ENCODE measurements around the gene TMEM132D.

Gene TMEM132D

DNA sequence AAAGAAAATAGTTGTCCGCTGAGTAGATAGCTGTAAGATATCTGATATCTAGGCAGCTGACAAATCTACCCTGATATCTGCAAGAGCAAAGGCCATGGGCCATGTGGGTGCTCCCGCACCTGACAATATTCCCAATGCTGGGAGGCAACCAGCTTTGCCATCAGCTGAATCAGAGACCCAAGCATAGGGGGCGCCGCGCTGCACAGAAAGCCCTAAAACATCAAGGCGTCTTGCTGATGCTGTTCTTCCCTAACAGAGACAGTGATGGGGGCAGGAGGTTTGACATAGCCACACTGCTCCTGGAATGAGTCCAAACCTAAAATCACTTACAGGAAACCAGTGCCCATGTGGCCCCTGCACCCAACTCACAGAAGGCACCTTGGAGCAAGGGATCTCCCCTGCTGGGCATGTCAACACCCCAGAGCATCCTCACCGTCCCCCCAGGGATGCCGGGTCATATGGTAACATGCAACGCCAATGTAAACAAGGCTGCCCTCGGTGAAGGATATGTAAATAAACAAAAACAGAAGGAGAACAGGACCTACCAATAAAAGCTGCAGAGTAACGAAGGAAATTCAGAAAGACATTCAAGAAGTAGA lies 199.5 kb downstream of the TMEM132D start:
- H3K9me3 ChIP-seq (ENCODE audit: control insufficient read depth in 2 of 2, low read length in 2 of 2): peaks cover 0 to 3% of the 10 kb centered on the region in 2 donors
- no peaks in the 10 kb centered on the region for H3K4me1 ChIP-seq (ENCODE audit: control insufficient read depth in 2 of 2, insufficient read depth in 2 of 2, low read length in 2 of 2)
- H3K27ac ChIP-seq (ENCODE audit: low read depth in 2 of 2, low read length in 2 of 2): no peak overlapping the region
- no peak overlapping the region for H3K4me3 ChIP-seq (ENCODE audit: low read length in 2 of 2)
- no peak overlapping the region for H3K9ac ChIP-seq (ENCODE audit: low read depth in 1 of 2, low read length in 2 of 2)
- H3K27me3 ChIP-seq (ENCODE audit: control insufficient read depth in 2 of 2, insufficient read depth in 2 of 2, low read length in 2 of 2): no peaks in the 10 kb centered on the region
- no peaks in the 10 kb centered on the region for H3K36me3 ChIP-seq (ENCODE audit: control insufficient read depth in 2 of 2, insufficient read depth in 2 of 2, low read length in 2 of 2)

DNA sequence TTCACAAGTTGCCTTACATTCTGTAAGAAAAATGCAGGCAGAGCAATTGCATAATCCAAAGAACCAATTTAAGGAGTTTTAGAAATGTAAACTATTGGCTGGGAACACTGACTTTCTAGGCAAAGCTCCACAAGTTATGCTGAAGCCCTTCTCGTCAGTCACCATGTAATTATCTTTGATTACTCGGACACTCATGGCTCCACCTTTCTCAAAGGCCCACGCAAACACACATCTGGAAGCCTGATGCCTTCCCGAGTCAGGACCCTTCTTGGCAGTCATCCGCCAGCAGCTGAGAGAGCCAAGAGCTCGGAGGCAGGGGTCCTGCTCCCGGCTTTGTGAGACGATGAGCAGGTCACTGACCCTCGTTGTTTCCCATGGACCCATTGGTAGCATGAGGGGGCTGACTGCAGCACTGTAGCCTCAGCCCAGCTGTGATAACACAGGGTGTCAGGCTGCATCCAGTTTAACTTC lies 202.2 kb downstream of the TMEM132D start:
- Histone ChIP-seq H3K9ac (ENCODE audit: low read depth in 1 of 2, low read length in 2 of 2) (no peak overlapping the region), H3K9me3 (ENCODE audit: control insufficient read depth in 2 of 2, low read length in 2 of 2) (peaks cover 0 to 3% of the 10 kb centered on the region in 2 donors), H3K27me3 (ENCODE audit: control insufficient read depth in 2 of 2, insufficient read depth in 2 of 2, low read length in 2 of 2) (no peaks in the 10 kb centered on the region), H3K4me1 (ENCODE audit: control insufficient read depth in 2 of 2, insufficient read depth in 2 of 2, low read length in 2 of 2) (no peaks in the 10 kb centered on the region), H3K27ac (ENCODE audit: low read depth in 2 of 2, low read length in 2 of 2) (no peak overlapping the region), H3K4me3 (ENCODE audit: low read length in 2 of 2) (no peak overlapping the region), H3K36me3 (ENCODE audit: control insufficient read depth in 2 of 2, insufficient read depth in 2 of 2, low read length in 2 of 2) (no peaks in the 10 kb centered on the region)

DNA sequence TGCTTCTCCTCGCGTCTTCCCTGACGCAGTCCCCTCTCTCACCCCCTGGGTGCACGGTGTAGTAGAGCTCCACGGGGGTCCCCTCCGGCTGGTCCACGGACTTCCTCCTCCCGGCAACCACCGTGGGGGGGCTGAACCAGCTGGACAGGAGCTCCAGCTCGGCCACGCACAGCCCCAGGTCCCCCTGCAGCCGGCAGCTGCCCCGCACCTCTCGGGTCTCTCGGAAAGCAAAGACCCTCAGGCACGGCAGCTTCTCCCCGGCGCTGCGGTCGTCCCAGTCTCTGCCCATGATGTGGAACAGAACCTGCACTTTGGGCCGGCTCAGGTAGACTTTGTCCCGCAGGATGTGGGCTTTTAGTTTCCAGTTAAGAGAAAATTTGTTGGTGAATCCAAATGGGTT lies 203.8 kb downstream of the TMEM132D start:
- H3K9me3 ChIP-seq (ENCODE audit: control insufficient read depth in 2 of 2, low read length in 2 of 2): peaks cover 0 to 3% of the 10 kb centered on the region in 2 donors
- no peaks in the 10 kb centered on the region for H3K4me1 ChIP-seq (ENCODE audit: control insufficient read depth in 2 of 2, insufficient read depth in 2 of 2, low read length in 2 of 2)
- no peak overlapping the region for H3K4me3 ChIP-seq (ENCODE audit: low read length in 2 of 2)
- no peak overlapping the region for H3K27ac ChIP-seq (ENCODE audit: low read depth in 2 of 2, low read length in 2 of 2)
- no peak overlapping the region for H3K9ac ChIP-seq (ENCODE audit: low read depth in 1 of 2, low read length in 2 of 2)
- no peaks in the 10 kb centered on the region for H3K27me3 ChIP-seq (ENCODE audit: control insufficient read depth in 2 of 2, insufficient read depth in 2 of 2, low read length in 2 of 2)
- H3K36me3 ChIP-seq (ENCODE audit: control insufficient read depth in 2 of 2, insufficient read depth in 2 of 2, low read length in 2 of 2): no peaks in the 10 kb centered on the region

GRCh38 chr12:129696926-129697325 lies 206.9 kb downstream of the TMEM132D start:
- H3K9me3 ChIP-seq (ENCODE audit: control insufficient read depth in 2 of 2, low read length in 2 of 2): no peaks in the 10 kb centered on the region
- no peaks in the 10 kb centered on the region for H3K4me1 ChIP-seq (ENCODE audit: control insufficient read depth in 2 of 2, insufficient read depth in 2 of 2, low read length in 2 of 2)
- no peak overlapping the region for H3K4me3 ChIP-seq (ENCODE audit: low read length in 2 of 2)
- no peaks in the 10 kb centered on the region for H3K36me3 ChIP-seq (ENCODE audit: control insufficient read depth in 2 of 2, insufficient read depth in 2 of 2, low read length in 2 of 2)
- no peak overlapping the region for H3K27ac ChIP-seq (ENCODE audit: low read depth in 2 of 2, low read length in 2 of 2)
- no peak overlapping the region for H3K9ac ChIP-seq (ENCODE audit: low read depth in 1 of 2, low read length in 2 of 2)
- H3K27me3 ChIP-seq (ENCODE audit: control insufficient read depth in 2 of 2, insufficient read depth in 2 of 2, low read length in 2 of 2): no peaks in the 10 kb centered on the region

DNA sequence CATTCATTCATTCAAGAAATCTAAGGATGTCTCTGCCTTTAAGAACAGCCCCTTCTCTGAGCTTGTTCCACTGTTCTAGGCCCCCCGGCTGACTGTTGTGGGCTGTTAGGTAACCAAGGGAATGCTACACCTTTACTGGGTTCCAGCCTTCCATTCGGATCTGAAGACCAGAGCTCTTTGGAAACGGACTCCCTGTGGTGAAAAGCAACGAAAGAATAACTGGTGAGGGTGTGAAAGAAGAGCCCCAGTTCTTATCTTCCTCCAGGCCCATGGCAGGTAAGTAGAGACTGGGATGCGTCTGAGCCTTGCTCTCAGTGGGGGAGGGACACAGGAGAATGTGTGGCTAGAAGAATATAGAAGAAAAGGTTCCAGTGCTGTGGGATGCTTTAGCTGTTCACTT lies 207.4 kb downstream of the TMEM132D start:
- Histone ChIP-seq H3K9ac (ENCODE audit: low read depth in 1 of 2, low read length in 2 of 2) (no peak overlapping the region), H3K4me3 (ENCODE audit: low read length in 2 of 2) (no peak overlapping the region), H3K36me3 (ENCODE audit: control insufficient read depth in 2 of 2, insufficient read depth in 2 of 2, low read length in 2 of 2) (no peaks in the 10 kb centered on the region), H3K27me3 (ENCODE audit: control insufficient read depth in 2 of 2, insufficient read depth in 2 of 2, low read length in 2 of 2) (no peaks in the 10 kb centered on the region), H3K4me1 (ENCODE audit: control insufficient read depth in 2 of 2, insufficient read depth in 2 of 2, low read length in 2 of 2) (no peaks in the 10 kb centered on the region), H3K27ac (ENCODE audit: low read depth in 2 of 2, low read length in 2 of 2) (no peak overlapping the region), H3K9me3 (ENCODE audit: control insufficient read depth in 2 of 2, low read length in 2 of 2) (no peaks in the 10 kb centered on the region)

DNA sequence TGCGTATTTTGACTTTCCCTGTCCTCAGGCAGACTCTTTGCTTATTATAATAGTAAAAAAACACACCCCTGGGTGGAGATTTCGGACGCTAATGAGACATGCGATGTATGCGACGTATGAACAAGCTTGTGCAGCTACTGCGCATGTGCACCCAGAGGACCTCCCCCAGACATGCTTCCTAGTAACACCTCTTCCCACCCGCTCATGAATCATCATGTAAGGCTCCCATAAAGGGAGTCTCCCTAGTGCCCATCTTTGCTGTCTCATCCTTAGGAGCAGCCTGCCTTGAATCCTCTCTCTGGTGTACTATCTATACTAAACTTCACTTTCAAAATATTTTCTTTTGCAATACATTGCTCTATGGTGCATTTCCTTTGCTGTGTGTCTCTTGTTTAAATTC lies 210.1 kb downstream of the TMEM132D start:
- Histone ChIP-seq H3K36me3 (ENCODE audit: control insufficient read depth in 2 of 2, insufficient read depth in 2 of 2, low read length in 2 of 2) (no peaks in the 10 kb centered on the region), H3K4me1 (ENCODE audit: control insufficient read depth in 2 of 2, insufficient read depth in 2 of 2, low read length in 2 of 2) (no peaks in the 10 kb centered on the region), H3K27ac (ENCODE audit: low read depth in 2 of 2, low read length in 2 of 2) (no peak overlapping the region), H3K4me3 (ENCODE audit: low read length in 2 of 2) (no peak overlapping the region), H3K9ac (ENCODE audit: low read depth in 1 of 2, low read length in 2 of 2) (no peak overlapping the region), H3K9me3 (ENCODE audit: control insufficient read depth in 2 of 2, low read length in 2 of 2) (no peaks in the 10 kb centered on the region), H3K27me3 (ENCODE audit: control insufficient read depth in 2 of 2, insufficient read depth in 2 of 2, low read length in 2 of 2) (no peaks in the 10 kb centered on the region)

DNA sequence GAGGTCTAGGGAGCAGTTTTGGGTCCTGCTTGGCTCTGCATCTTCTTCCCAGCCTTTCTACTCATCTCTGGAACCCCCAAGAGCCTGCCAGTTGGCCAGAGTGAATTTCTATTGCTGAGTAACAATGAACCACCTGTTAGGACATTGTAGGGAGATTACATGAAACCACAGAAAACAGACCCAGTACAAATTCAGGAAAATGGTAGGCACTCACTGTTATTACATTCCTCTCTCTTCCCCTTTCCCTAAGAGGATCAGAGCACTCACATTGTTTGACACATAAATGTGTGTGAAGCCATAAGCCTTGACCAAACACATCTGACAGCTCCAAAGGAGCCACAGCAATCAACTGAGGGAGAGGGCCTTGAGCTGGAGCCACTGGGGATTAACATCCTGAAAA lies 216.1 kb downstream of the TMEM132D start:
- H3K36me3 ChIP-seq (ENCODE audit: control insufficient read depth in 2 of 2, insufficient read depth in 2 of 2, low read length in 2 of 2): no peaks in the 10 kb centered on the region
- no peak overlapping the region for H3K9ac ChIP-seq (ENCODE audit: low read depth in 1 of 2, low read length in 2 of 2)
- no peaks in the 10 kb centered on the region for H3K4me1 ChIP-seq (ENCODE audit: control insufficient read depth in 2 of 2, insufficient read depth in 2 of 2, low read length in 2 of 2)
- H3K4me3 ChIP-seq (ENCODE audit: low read length in 2 of 2): no peak overlapping the region
- H3K27ac ChIP-seq (ENCODE audit: low read depth in 2 of 2, low read length in 2 of 2): no peak overlapping the region
- no peaks in the 10 kb centered on the region for H3K9me3 ChIP-seq (ENCODE audit: control insufficient read depth in 2 of 2, low read length in 2 of 2)
- H3K27me3 ChIP-seq (ENCODE audit: control insufficient read depth in 2 of 2, insufficient read depth in 2 of 2, low read length in 2 of 2): no peaks in the 10 kb centered on the region

- Histone ChIP-seq H3K4me1 (ENCODE audit: control insufficient read depth in 2 of 2, insufficient read depth in 2 of 2, low read length in 2 of 2) (no peaks in the 10 kb centered on the region), H3K9me3 (ENCODE audit: control insufficient read depth in 2 of 2, low read length in 2 of 2) (no peaks in the 10 kb centered on the region), H3K4me3 (ENCODE audit: low read length in 2 of 2) (no peak overlapping the region), H3K9ac (ENCODE audit: low read depth in 1 of 2, low read length in 2 of 2) (no peak overlapping the region), H3K36me3 (ENCODE audit: control insufficient read depth in 2 of 2, insufficient read depth in 2 of 2, low read length in 2 of 2) (no peaks in the 10 kb centered on the region), H3K27me3 (ENCODE audit: control insufficient read depth in 2 of 2, insufficient read depth in 2 of 2, low read length in 2 of 2) (no peaks in the 10 kb centered on the region), H3K27ac (ENCODE audit: low read depth in 2 of 2, low read length in 2 of 2) (no peak overlapping the region)
Observed at GRCh38 chr12:129681830-129682229, 222.0 kb downstream of the TMEM132D start.

GRCh38 chr12:129681151-129681550 lies 222.7 kb downstream of the TMEM132D start:
- Histone ChIP-seq H3K9me3 (ENCODE audit: control insufficient read depth in 2 of 2, low read length in 2 of 2) (no peaks in the 10 kb centered on the region), H3K9ac (ENCODE audit: low read depth in 1 of 2, low read length in 2 of 2) (no peak overlapping the region), H3K27ac (ENCODE audit: low read depth in 2 of 2, low read length in 2 of 2) (no peak overlapping the region), H3K36me3 (ENCODE audit: control insufficient read depth in 2 of 2, insufficient read depth in 2 of 2, low read length in 2 of 2) (no peaks in the 10 kb centered on the region), H3K27me3 (ENCODE audit: control insufficient read depth in 2 of 2, insufficient read depth in 2 of 2, low read length in 2 of 2) (no peaks in the 10 kb centered on the region), H3K4me1 (ENCODE audit: control insufficient read depth in 2 of 2, insufficient read depth in 2 of 2, low read length in 2 of 2) (no peaks in the 10 kb centered on the region), H3K4me3 (ENCODE audit: low read length in 2 of 2) (no peak overlapping the region)

DNA sequence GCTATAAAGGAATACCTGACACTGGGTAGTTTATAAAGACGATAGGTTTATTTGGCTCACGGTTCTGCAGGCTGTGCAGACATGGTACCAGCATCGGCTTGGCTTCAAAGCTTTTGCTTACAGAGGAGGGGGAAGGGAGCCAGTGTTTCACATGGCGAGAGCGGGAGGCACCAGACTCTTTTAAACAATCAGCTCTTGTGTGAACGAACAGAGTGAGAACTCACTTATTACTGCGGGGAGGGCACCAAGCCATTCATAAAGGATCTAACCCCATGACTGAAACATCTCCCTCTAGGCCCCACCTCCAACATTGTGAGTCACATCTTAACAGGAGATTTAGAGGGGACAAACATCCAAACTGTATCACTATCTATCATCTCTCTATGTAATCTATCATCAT lies 227.4 kb downstream of the TMEM132D start:
- Histone ChIP-seq H3K36me3 (ENCODE audit: control insufficient read depth in 2 of 2, insufficient read depth in 2 of 2, low read length in 2 of 2) (no peaks in the 10 kb centered on the region), H3K4me1 (ENCODE audit: control insufficient read depth in 2 of 2, insufficient read depth in 2 of 2, low read length in 2 of 2) (no peaks in the 10 kb centered on the region), H3K27me3 (ENCODE audit: control insufficient read depth in 2 of 2, insufficient read depth in 2 of 2, low read length in 2 of 2) (no peaks in the 10 kb centered on the region), H3K4me3 (ENCODE audit: low read length in 2 of 2) (no peak overlapping the region), H3K9ac (ENCODE audit: low read depth in 1 of 2, low read length in 2 of 2) (no peak overlapping the region), H3K9me3 (ENCODE audit: control insufficient read depth in 2 of 2, low read length in 2 of 2) (no peaks in the 10 kb centered on the region), H3K27ac (ENCODE audit: low read depth in 2 of 2, low read length in 2 of 2) (no peak overlapping the region)

DNA sequence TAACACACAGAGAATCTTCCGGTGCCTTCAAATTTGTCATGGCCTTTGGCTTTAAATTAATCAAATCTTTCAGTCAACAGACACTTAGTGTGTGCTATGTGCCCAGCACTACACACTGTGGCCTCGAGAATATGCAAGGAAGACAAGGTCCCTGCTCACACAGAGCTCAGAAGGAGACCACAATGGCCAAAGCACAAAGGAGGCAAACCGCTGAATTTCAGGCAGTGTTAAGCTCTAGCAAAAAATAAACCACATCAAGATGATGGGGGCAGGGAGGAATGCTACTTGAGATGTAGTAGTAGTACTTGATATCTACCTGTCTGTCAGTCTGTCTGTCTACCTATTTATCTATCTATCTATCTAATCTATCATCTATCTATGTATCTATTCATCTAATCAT lies 227.9 kb downstream of the TMEM132D start:
- no peaks in the 10 kb centered on the region for H3K9me3 ChIP-seq (ENCODE audit: control insufficient read depth in 2 of 2, low read length in 2 of 2)
- no peaks in the 10 kb centered on the region for H3K36me3 ChIP-seq (ENCODE audit: control insufficient read depth in 2 of 2, insufficient read depth in 2 of 2, low read length in 2 of 2)
- H3K4me1 ChIP-seq (ENCODE audit: control insufficient read depth in 2 of 2, insufficient read depth in 2 of 2, low read length in 2 of 2): no peaks in the 10 kb centered on the region
- no peak overlapping the region for H3K27ac ChIP-seq (ENCODE audit: low read depth in 2 of 2, low read length in 2 of 2)
- no peaks in the 10 kb centered on the region for H3K27me3 ChIP-seq (ENCODE audit: control insufficient read depth in 2 of 2, insufficient read depth in 2 of 2, low read length in 2 of 2)
- H3K9ac ChIP-seq (ENCODE audit: low read depth in 1 of 2, low read length in 2 of 2): no peak overlapping the region
- H3K4me3 ChIP-seq (ENCODE audit: low read length in 2 of 2): no peak overlapping the region
